ENCODE measurements around the gene POLR2F. TPM values are rescaled to one million over a fixed set of nuclear protein-coding genes. Genes with fewer than 3 reads are reported as not detected.

The POLR2F gene
- total RNA-seq, 2 donors from 2014 or later, result 46.5 to 60.2 TPM

- intact Hi-C loops (cut with DNase I), result no loop called here
- no peak for DNase-seq (ENCODE audit: low spot score)
Observed at GRCh38 chr22:37923927-37924326, 29.6 kb upstream of the POLR2F start.

- DNase-seq (ENCODE audit: low spot score), result no peak
Observed at GRCh38 chr22:37924386-37925065, 29.0 kb upstream of the POLR2F start.

DNA sequence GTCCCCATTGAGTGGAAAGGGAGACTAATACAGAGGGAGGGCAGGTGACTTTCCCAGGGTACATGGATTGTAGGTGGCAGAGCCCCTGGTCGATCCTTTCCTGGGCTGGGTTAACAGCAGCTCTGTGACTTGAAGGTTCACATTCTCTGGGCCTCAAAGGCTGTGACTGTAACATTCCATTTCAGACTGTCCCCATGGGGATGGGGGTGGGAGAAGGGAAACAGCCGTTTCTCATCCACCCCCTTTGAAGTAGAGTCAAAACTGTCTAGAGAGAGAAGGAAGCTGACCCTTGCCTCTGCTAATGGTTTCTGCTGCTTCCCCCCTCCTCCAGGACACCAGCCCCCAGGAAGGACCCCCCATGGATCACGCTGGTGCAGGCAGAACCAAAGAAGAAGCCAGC, 28.2 kb upstream of the POLR2F start:
- intact Hi-C loops (cut with DNase I), result no loop called here
- DNase-seq (ENCODE audit: low spot score), result no peak

More at GRCh38 chr22:37924386-37925065, 29.0 kb upstream of the POLR2F start:
- intact Hi-C loops (cut with DNase I), result no loop called here

- intact Hi-C loops (cut with DNase I), result no loop called here
- no peak for DNase-seq (ENCODE audit: low spot score)
Observed at GRCh38 chr22:37925767-37926166, 27.7 kb upstream of the POLR2F start.

DNA sequence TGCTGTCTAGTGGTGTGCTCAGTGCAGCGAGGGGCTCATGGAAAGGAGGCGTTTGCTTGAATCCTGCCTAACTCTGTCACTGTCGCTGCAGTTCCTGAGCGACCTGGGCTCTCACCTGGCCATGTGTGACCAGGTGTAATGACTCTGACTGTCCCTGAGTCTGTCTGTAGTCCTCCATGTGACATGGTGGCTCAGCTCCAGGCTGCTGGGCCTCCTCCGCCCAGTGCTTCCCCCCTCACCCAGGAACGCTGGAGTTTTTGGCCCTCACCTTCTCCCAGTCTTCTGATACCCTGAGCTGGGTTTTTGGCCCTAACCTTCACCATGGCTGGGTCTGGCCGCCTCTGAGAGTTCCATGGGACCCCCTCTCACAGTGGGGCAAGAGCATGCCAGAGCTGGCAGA, 27.1 kb upstream of the POLR2F start:
- intact Hi-C loops (cut with DNase I), result no loop called here
- no peak for DNase-seq (ENCODE audit: low spot score)

DNA sequence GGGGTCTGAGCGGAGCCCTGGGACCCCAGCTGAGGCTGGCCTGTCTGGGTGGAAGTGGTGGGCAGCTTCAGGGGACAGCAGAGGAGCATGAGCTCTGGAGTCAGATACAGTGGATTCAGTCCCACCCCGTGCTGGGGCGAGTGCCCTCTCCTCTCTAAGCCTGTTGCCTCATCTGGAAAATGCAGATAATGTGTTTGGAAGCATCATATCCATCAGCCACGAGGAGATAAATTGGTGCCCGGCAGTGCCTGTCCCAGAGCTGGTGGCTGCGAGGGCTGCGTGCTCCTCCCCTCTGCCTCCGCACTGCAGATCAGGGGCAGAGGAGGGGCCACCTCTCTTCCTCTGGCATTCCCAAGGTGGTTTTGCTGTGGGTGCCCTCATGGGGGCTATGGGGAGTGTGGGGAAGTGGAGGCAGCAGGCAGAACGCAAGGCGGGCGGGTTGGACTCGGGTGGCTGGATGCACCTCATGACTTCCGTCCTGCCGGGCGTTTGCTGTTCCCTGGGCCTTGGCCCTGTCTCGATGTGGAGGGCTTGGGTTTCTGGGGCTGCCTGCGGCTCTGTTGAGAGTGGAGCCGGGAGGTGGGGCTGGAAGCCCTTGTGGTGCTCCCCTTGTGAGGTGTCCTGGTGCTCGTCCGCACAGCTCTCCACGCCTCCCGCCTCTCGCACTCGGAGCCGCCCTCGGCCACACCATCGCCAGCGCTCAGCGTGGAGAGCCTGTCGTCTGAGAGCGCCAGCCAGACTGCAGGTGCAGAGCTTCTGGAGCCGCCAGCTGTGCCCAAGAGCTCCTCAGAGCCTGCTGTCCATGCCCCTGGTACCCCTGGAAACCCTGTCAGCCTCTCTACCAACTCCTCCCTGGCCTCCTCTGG, 26.5 kb upstream of the POLR2F start:
- no peak for DNase-seq (ENCODE audit: low spot score)
- intact Hi-C loops (cut with DNase I), result no loop called here

DNA sequence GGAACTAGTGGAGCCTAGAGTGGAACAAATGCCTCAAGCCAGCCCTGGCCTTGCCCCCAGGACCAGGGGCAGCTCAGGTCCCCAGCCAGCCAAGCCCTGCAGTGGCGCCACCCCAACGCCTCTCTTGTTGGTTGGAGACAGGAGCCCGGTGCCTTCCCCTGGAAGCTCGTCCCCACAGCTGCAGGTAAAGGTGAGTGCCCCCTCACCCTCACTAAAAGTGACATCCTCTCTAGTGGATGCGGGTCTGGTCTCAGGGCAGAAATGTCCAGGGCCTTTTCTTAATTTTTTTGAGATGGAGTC, 25.9 kb upstream of the POLR2F start:
- DNase-seq (ENCODE audit: low spot score), result no peak
- intact Hi-C loops (cut with DNase I), result no loop called here

DNA sequence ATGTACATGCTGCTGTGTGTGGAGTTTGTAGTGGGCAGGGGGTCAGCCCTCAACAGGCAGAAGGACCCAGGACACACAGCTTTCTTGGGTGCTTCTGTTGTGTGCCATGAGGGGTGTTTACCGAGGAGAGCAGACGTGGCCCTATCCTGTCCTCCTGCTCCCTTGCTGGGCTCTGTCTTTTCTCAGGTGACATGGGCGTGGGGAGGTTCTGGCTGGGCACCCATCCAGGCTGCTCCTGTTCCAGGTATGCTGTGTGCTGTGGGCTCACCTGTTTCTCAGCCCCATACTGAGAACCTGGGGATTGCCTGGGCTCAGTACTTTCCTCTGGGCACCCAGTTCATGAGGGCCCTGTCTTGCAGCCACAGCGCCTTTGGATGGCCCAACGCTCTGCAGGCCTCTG, 24.1 kb upstream of the POLR2F start:
- DNase-seq (ENCODE audit: low spot score), result no peak
- intact Hi-C loops (cut with DNase I), result no loop called here

GRCh38 chr22:37930270-37930951, 23.1 kb upstream of the POLR2F start:
- no peak for DNase-seq (ENCODE audit: low spot score)
- intact Hi-C loops (cut with DNase I), result loop anchor here (10.0 kb wide), 2 partner anchors 46 to 116 kb away; no protein-coding TSS in a partner anchor

- intact Hi-C loops (cut with DNase I), result loop anchor here (10.0 kb wide), 2 partner anchors 46 to 116 kb away; no protein-coding TSS in a partner anchor
- DNase-seq (ENCODE audit: low spot score), result no peak
Observed at GRCh38 chr22:37930952-37931440, 22.5 kb upstream of the POLR2F start.

DNA sequence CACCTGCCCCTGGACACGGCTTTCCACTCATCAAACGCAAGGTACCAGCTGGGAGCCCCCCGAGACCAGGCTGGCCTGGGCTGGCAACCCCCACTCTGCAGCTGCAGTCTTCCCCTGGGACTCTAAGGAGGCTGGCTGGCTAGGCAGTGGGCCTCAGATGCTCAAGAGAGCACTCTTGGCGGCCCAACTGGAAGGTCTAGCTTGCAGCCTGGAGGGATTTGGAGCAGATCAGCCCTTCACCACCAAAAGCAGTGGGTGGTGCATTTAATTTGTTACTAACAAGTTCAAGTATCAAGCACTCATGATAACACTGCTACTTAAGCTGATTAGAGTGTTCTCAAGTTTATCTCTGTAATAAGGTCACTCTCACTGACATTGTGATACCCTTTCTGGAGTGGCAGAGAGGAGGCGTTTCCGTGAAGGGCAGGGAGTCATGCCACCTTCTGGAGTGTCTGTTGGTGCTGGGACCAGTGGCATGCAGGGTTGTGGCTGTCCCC, 21.6 kb upstream of the POLR2F start:
- no peak for DNase-seq (ENCODE audit: low spot score)
- intact Hi-C loops (cut with DNase I), result loop anchor here (10.0 kb wide), 2 partner anchors 47 to 117 kb away; no protein-coding TSS in a partner anchor

DNA sequence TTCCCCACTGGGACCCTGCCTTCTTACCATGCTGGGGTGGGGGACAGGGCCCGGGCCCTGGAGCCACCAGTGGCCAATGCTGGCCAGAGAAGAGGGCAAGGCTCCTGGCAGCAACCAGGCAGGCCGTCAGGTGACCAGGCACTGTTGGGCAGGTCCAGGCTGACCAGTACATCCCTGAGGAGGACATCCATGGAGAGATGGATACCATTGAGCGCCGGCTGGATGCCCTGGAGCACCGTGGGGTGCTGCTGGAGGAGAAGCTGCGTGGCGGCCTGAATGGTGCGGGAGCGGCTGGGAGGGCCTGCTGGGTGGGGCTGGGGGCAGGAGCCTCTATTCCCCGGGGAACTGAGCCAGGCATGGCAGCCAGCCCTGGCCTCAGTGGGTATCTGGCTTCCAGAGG, 21.1 kb upstream of the POLR2F start:
- intact Hi-C loops (cut with DNase I), result loop anchor here (10.0 kb wide), 2 partner anchors 48 to 118 kb away; no protein-coding TSS in a partner anchor
- DNase-seq (ENCODE audit: low spot score), result no peak

DNA sequence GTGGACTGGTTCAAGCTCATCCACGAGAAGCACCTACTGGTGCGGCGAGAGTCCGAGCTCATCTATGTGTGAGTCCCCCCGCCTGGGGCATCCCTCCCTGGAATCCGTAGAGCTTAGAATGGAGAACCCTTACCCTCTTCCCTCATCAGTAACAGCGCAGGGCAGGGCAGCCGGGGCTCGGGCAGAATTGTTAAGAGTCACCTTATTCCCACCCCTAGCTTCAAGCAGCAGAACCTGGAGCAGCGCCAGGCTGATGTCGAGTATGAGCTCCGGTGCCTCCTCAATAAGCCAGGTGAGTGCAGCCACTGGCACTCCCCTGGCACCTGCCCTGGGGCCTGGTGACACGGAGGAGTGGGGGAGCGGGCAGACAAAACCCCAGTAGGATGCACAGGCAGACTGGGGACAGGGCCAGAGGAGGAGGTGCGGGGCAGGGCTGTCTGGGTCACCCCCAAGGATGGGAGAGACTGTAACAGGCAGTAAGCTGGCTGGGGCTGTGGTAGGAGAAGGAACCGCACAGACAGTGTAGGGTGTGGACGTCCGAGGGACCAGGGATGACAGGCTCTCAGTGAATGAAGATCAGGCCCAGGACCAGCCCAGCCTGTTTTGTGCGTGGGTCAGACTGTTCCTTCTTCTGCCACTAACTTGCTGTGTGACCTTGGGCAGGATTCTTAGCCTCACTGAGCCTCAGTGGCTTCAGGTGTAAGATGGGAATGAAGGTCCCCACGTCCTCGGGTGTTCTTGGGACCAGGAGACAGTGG, 20.5 kb upstream of the POLR2F start:
- intact Hi-C loops (cut with DNase I), result loop anchor here (10.0 kb wide), 2 partner anchors 48 to 118 kb away; no protein-coding TSS in a partner anchor
- no peak for DNase-seq (ENCODE audit: low spot score)

DNA sequence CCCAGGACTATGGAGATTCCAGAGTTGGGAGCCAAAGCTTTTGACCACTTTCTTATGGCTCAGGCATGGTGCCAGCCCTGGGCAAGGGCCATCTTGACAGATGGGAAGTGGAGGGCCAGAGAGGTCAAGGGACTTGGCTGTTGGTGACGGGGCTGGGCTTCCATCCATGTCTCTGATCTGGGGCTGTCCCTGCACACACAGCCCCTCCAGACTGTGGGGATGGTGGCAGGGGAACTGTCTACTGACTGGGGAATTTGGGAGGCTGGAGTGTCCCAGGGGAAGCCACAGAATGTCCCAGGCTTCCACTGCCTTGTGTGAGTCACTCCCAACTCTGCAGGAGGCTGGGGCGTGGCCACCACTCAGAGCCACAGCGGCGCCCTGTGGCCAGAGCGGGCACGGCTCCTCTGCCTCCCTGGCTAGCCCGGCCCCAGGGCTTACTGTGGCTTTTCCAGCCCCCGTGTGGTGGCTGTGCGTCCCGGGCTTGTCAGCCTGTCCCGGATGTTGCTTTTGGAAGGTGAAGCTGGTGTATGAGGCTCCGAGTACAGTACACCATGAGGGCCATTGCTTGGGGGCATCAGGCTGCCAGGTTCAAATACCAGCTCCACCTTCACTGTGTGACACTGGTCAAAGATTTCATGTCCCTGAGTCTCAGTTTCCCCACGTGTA, 19.7 kb upstream of the POLR2F start:
- peak; percentile 97 for DNase-seq (ENCODE audit: low spot score)
- intact Hi-C loops (cut with DNase I), result loop anchor here (10.0 kb wide), 2 partner anchors 49 to 119 kb away; no protein-coding TSS in a partner anchor

DNA sequence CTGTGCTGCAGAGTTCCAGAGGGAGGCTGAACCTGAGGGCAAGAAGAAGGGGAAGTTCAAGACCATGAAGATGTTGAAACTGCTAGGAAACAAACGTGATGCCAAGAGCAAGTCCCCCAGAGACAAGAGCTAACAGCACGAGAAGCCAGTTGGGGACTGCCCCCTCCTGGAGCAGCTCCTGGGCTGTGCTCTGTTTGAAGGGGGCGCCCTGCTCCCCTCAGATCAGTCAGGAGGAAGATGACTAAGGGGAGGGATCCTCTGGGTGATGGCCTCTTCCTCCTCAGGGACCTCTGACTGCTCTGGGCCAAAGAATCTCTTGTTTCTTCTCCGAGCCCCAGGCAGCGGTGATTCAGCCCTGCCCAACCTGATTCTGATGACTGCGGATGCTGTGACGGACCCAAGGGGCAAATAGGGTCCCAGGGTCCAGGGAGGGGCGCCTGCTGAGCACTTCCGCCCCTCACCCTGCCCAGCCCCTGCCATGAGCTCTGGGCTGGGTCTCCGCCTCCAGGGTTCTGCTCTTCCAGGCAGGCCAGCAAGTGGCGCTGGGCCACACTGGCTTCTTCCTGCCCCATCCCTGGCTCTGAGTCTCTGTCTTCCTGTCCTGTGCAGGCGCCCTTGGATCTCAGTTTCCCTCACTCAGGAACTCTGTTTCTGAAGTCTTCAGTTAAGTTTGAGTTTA, 12.7 kb upstream of the POLR2F start:
- no peak for DNase-seq (ENCODE audit: low spot score)
- intact Hi-C loops (cut with DNase I), result no loop called here

DNA sequence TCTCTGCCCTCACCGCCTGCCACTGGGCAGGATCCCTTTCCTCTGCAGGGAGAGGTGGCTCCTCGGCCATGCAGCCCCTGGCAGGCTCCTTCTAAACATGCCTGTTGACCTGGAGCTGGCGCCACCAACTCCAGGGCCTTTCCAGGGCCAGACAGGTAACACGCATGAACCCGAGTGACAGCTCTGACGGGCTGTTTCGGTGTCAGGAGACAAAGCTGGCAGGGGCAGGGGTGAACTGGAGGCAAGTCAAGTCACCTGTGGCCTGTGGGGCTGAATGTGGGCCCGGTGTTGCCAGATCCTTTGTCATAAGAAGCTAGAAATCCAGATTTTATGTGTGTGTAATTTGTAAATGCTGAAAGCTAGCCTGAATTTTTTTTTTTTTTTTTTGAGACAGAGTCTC, 11.4 kb upstream of the POLR2F start:
- intact Hi-C loops (cut with DNase I), result no loop called here
- no peak for DNase-seq (ENCODE audit: low spot score)

DNA sequence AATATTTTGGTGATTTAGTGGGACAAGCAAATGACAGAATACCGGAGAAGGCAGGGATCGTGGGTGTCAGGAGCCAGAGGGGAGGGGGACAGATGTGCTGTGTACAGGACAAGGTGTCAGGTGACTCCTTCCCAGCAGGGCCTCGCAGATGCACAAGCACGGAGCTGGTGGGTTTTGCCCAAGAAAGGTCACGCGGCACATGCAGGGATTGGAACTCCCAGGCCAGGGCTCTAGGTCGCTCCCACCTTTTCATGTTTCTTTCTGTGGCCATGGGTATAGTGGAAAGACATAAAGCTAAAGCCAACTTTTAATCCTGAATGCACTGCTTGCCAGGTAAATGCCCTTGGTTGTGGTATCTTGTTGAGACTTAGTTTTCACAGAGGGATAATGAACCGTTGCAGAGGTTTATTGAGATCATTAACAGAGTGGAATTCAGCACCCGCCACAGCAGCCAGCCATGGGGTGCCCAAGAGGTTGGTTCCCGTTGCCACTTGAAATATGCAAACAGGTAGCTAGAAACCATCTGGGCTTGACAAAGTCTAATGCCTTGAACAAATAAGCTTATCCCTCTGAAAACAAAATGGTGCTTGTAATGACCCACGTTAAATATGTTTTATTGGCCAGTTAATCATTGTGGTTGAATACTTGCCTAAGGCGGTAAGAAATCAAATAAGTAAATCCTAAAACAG, 10.2 kb upstream of the POLR2F start:
- DNase-seq (ENCODE audit: low spot score), result no peak
- intact Hi-C loops (cut with DNase I), result no loop called here
